Measurements from ENCODE around the gene UNC13B.
"Not testable (repeated sequence)": the region's sequence is repeated elsewhere in the genome, so short reads cannot be mapped to it uniquely, and the experiment has no call there.

- not testable (repeated sequence) for TF ChIP-seq FOXM1 (CRISPR knock-in tag; IDR thresholded peaks at IDR 0.05); THAP7 (CRISPR knock-in tag; IDR thresholded peaks at IDR 0.05); EP300 (IDR thresholded peaks at IDR 0.05; ENCODE audit: low read depth in 2 of 2, low read length in 2 of 2); EP300 (CRISPR knock-in tag; IDR thresholded peaks at IDR 0.05; ENCODE audit: borderline replicate concordance); CREB1 (IDR thresholded peaks at IDR 0.05); CREB1 (CRISPR knock-in tag; IDR thresholded peaks at IDR 0.05); BRCA1 (CRISPR knock-in tag; IDR thresholded peaks at IDR 0.05); ATF2 (CRISPR knock-in tag; IDR thresholded peaks at IDR 0.05); RNF2 (conservative IDR thresholded peaks at IDR 0.05; ENCODE audit: low read depth); THRA (CRISPR knock-in tag; IDR thresholded peaks at IDR 0.05; ENCODE audit: borderline replicate concordance); ATF3 (CRISPR knock-in tag; IDR thresholded peaks at IDR 0.05)
Observed at GRCh38 chr9:35183755-35184480, 22.1 kb downstream of the UNC13B start.
